Islet precursor cell (in vitro differentiated cells): Measurements from ENCODE around the gene SPOCK3.
"Not testable (repeated sequence)": the region's sequence is repeated elsewhere in the genome, so short reads cannot be mapped to it uniquely, and the experiment has no call there.

Experiments
- DNase-seq: peaks from one replicate; pipeline ENCODE4 v3.0.0-alpha.2; 2018

Gene SPOCK3

GRCh38 chr4:167234316-167234881, at the start of gene SPOCK3:
SPOCK3 (minus strand) TSS chr4:167234494.
- peak; percentile 85 for DNase-seq

GRCh38 chr4:167282171-167282864, 48.0 kb upstream of the SPOCK3 start:
- no peak for DNase-seq

- DNase-seq: not testable (repeated sequence)
Measured at GRCh38 chr4:167281545-167281944, 47.3 kb upstream of the SPOCK3 start.

- DNase-seq: no peak
Measured at GRCh38 chr4:167274351-167274750, 40.1 kb upstream of the SPOCK3 start.

GRCh38 chr4:167265231-167265630, 30.9 kb upstream of the SPOCK3 start:
- DNase-seq: no peak

- no peak for DNase-seq
Measured at GRCh38 chr4:167248271-167248670, 14.0 kb upstream of the SPOCK3 start.

- DNase-seq: no peak
Measured at GRCh38 chr4:167239627-167240026, 5.3 kb upstream of the SPOCK3 start.

- DNase-seq: no peak
Measured at GRCh38 chr4:167238226-167238625, 3.9 kb upstream of the SPOCK3 start.

- peak; percentile 59 for DNase-seq
Measured at GRCh38 chr4:167233685-167234315, 494 bp downstream of the SPOCK3 start.

GRCh38 chr4:167232805-167233684, 1.2 kb downstream of the SPOCK3 start:
- no peak for DNase-seq

GRCh38 chr4:167230744-167231143, 3.5 kb downstream of the SPOCK3 start:
- no peak for DNase-seq

GRCh38 chr4:167222099-167222498, 12.2 kb downstream of the SPOCK3 start:
- no peak for DNase-seq

GRCh38 chr4:167221084-167221483, 13.2 kb downstream of the SPOCK3 start:
- no peak for DNase-seq

- DNase-seq: no peak
Measured at GRCh38 chr4:167218022-167218608, 16.2 kb downstream of the SPOCK3 start.

- no peak for DNase-seq
Measured at GRCh38 chr4:167216783-167217182, 17.5 kb downstream of the SPOCK3 start.

- DNase-seq: no peak
Measured at GRCh38 chr4:167210166-167210565, 24.1 kb downstream of the SPOCK3 start.

- no peak for DNase-seq
Measured at GRCh38 chr4:167196344-167197012, 37.8 kb downstream of the SPOCK3 start.

- DNase-seq: no peak
Measured at GRCh38 chr4:167190379-167190778, 43.9 kb downstream of the SPOCK3 start.

GRCh38 chr4:167185465-167185864, 48.8 kb downstream of the SPOCK3 start:
- DNase-seq: no peak

- DNase-seq: no peak
Measured at GRCh38 chr4:167183036-167183435, 51.3 kb downstream of the SPOCK3 start.

GRCh38 chr4:167177925-167178324, 56.4 kb downstream of the SPOCK3 start:
- DNase-seq: no peak

- DNase-seq: no peak
Measured at GRCh38 chr4:167176723-167177367, 57.4 kb downstream of the SPOCK3 start.
